Daoy (cell line): ENCODE measurements around the gene SPOCD1. TPM values are rescaled to one million over a fixed set of nuclear protein-coding genes. Genes with fewer than 3 reads are reported as not detected.

Experiments used
- total RNA-seq: library from RNA; depleted of rRNA; stranded (reverse); fragments of >200 nt; shearing (Covaris generic); gene quantifications from 2 replicates; pipeline ENCODE4 v1.2.3, GENCODE V29; 2014; rRNA removed

Gene SPOCD1
- total RNA-seq, 1 experiment from 2014 or later: 92.7 TPM

Other genes starting within 250 kb of the SPOCD1 start
- gene TINAGL1, start 239.5 kb downstream of the SPOCD1 start, total RNA-seq: 29.9 and 39.1 TPM in 2 replicates
- gene HCRTR1, start 198.3 kb downstream of the SPOCD1 start, total RNA-seq: not detected in 2 replicates
- gene PEF1, start 171.1 kb downstream of the SPOCD1 start, total RNA-seq: 109 and 126 TPM in 2 replicates
- gene COL16A1, start 112.0 kb downstream of the SPOCD1 start, total RNA-seq: 28.7 and 38.2 TPM in 2 replicates
- gene ADGRB2, start 51.7 kb downstream of the SPOCD1 start, total RNA-seq: 4.7 and 9.4 TPM in 2 replicates
- gene PTP4A2, start 122.3 kb upstream of the SPOCD1 start, total RNA-seq: 388 and 393 TPM in 2 replicates
- 64.2 and 64.7 TPM in 2 replicates for gene KHDRBS1, start 197.8 kb upstream of the SPOCD1 start, total RNA-seq